Stimulated activated CD8-positive, alpha-beta memory T cell treated with anti-CD3 and anti-CD28 coated beads, Interleukin-7, amount 100 ng/mL, for 24 hours (primary cell): ENCODE measurements around the gene MAP6.

Source experiments
- DNase-seq: peaks from one replicate; pipeline ENCODE4 v3.0.0-alpha.2; 2020; ENCODE audit warnings: low read depth

The MAP6 gene

DNA sequence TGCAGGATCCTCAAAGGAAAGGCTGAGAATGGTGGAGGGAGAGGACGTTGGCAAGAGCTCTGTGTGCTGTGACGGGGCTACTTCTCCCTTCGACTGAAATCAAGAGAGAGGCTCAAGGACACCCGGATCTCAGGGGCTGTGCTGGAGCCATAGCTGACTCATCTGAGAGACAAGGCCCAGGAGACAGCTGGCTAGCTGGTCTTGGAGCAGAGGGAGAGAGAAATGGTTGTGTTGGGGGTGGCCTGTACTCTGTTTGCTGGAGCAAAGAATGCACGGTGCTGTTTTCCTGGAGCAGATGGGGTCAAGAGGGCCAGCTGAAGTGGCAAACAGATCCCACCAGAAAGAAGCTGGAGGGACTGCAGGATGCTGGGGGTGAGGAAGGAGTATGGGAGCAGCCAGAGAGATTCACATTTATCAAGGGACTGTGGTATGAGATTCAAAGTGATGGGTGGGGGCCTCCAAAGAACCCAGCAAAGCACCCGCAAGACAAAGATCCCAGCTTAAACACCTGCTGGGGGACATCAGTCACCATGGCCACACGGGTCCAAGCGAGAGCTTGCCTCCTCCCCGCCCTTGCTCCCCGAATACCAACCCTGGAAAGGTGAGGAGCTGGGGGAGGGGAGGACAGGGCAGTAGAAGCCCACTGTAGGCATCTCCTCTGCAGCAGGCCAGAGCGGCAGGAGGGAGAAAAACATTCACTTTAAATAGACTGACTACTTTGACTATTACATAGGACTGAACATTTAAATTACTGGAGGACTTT is 40.8 kb downstream of the MAP6 start:
- DNase-seq: no peak

- DNase-seq: no peak
These were observed 41.8 kb downstream of the MAP6 start for GRCh38 chr11:75626889-75627529.

- DNase-seq: no peak
These were observed 42.6 kb downstream of the MAP6 start for GRCh38 chr11:75625991-75626888.

DNA sequence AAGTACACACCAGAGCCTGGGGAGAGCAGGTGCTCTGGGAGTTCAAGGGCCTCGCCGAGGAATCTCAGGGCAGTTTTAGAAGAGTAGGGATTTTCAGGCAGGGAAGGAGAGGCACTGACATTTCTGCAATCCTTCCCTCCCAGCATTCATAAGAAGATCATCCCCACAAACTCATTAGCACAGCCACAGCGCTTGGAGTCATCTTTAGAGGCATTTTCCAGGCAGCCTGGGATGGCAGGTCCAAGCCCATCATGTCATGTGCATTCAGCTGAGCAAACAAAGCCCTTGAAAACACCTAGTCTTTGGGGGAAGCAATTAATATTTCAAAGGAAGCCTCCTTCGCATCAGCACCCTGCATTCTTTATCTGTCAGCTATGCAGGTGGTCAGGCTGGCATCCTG is 43.8 kb downstream of the MAP6 start:
- no peak for DNase-seq

DNA sequence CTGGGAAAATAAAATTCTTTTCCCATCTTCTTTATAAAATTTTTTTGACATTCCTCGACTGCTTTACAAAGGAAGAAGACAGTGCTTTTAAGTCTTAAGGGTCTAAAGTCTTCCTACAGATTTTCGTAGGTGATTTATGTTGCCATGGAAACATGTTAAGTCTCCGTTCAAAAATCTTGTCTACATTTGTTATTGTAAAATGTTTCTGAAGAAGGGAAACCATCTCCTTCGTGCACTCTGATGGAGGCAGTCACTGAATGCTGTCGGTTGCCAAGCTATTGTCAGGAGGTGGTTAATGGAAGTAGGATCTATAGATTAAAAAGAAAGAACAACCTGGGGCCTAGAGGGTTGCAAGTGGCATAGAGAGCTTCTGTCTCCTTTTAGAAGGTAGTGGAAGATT is 52.6 kb downstream of the MAP6 start:
- DNase-seq: no peak

- DNase-seq: no peak
These were observed 53.1 kb downstream of the MAP6 start for GRCh38 chr11:75615751-75616150.

GRCh38 chr11:75611823-75612222 is 57.0 kb downstream of the MAP6 start:
- DNase-seq: no peak

DNA sequence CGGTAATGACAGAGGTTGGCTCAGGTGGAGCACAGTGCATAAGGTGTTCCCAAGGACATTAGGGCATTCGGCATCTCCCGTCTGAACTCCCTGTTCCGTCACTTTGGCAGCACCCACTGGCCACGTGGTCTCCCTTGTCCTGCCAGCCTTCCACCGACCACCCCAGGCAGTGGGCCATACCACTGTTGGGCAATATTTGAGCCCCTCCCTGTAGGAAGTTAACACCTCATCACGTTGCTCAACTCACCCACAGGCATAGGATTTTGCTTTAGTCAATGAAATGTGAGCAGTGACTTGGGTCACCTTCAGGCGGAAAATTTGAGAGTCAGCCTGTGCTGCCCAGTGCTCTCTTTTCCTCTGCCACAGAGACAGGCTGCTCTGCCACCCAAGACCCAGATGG is 62.7 kb downstream of the MAP6 start:
- DNase-seq: no peak

DNA sequence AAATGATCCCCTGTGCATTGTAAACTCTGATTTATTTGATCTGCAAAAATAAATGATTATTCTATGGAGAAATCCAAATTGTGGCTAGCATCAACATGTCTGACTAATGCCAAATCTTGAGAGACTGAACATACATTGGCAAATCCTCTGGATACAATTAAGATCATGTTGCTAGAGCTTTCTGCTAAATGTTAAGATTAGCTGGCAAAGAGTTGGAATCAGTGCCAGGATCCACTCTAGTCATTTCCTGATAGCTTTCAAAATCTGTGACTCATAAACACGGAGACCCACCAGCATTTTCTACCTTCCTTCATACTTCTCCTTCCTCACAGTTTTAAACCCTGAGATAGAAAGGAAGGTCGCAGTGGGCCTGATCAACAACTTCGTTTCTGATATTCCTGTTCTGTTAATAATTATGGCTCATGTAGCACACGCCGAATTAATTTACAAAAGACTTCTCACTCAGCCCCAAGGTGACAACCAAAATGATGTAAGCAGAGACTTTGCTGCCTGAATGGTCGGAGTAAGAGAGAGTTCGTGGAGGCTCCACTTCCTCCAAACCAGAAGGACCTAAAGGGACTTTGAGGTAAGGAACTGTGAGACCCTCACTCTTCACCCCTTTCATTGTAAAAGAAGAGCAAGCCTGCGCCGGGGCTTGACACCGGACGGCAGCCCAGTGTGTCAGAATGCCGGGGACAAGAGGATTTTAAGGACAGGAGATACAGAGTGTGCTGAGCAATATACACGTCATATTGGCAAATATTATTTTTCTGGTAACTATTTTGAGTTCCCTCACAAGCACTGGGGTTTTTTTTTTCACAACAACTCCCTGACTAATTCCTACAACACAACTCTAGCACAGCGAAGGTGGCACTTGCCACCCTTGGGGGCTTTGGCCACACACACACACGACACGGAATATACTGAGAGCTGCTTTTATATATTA is 64.8 kb downstream of the MAP6 start:
- DNase-seq: no peak

DNA sequence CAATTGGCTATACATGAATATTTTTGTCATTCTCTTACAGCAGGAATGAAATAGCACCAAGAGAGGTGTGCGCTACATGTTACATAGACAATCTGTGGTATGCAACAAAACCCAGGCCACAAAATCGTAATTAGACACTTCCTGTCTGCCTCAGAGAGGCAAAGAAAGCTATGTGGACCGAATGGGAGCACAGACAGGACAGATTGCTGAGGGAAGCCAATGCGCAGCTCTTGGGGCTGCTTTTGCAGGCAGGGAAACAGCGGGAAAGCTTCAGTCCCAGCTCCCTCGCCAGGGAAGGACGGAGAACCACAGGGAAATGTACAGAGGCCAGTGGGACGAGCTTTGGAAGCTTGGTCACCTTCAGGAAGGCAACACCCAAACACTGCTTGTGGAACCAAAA is 65.9 kb downstream of the MAP6 start:
- DNase-seq: no peak

GRCh38 chr11:75601494-75601893 is 67.3 kb downstream of the MAP6 start:
- DNase-seq: no peak

GRCh38 chr11:75600356-75600755 is 68.5 kb downstream of the MAP6 start:
- no peak for DNase-seq

- DNase-seq: no peak
These were observed 69.9 kb downstream of the MAP6 start for GRCh38 chr11:75598900-75599299.

DNA sequence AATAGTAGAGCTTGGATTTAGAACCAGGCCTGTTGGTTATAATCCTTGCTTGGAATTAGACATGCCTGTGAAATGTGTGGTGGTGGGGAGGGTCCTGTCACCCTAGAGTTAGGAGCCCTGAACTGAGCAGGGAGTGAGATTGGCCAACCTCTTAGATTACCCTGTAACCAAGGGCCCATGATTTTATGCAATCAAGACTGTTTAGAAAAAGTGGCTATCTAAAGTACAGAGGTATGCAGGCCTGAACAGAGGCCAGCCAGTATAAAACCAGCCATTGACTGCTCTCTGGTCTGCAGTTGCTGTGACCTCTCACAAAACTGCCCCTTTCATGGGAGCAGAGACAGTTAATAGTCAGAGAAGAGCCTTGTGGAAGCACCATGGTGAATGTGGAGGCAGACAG is 70.6 kb downstream of the MAP6 start:
- DNase-seq: no peak

DNA sequence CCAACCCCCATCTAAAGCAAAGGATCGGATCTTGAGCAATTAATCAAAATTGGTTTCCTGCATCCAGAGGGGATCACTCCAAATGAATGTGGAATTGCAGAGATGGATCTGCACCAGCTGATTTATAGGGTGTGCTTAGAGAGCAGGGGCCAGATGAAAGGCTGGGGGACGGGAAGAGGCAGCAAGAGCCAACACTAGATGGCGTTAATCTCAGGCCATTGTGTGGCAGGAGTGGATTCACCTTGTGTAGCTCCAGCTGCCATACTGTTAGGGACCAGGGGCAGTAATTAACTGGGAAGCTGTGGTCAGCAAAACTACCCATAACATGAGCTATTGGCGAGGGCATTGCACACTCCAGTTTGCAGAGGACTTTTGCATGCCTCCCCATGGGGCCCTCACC is 71.2 kb downstream of the MAP6 start:
- DNase-seq: no peak

GRCh38 chr11:75596914-75597313 is 71.9 kb downstream of the MAP6 start:
- no peak for DNase-seq

GRCh38 chr11:75595429-75595828 is 73.4 kb downstream of the MAP6 start:
- no peak for DNase-seq

DNA sequence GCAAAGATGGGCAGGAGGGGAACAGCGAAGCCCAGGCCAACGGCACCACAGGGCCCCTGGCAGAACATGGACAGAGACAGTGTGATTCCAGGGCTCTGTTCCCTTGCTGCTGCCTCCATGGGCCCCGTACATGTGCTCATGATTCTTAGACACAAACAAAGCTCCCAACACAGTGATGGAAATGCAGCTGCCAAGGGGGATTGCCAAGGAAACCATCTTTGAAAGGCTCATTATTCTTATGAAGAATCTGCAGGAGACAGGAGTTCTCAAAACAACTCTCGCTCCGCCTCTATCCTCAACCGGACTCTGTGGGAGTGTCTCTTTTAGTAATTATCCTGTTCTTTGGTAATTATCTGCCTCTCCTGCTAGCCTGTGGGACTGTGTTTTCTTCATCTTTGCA is 74.6 kb downstream of the MAP6 start:
- no peak for DNase-seq

GRCh38 chr11:75593286-75593915 is 75.4 kb downstream of the MAP6 start:
- no peak for DNase-seq

- no peak for DNase-seq
These were observed 76.1 kb downstream of the MAP6 start for GRCh38 chr11:75592715-75593114.

DNA sequence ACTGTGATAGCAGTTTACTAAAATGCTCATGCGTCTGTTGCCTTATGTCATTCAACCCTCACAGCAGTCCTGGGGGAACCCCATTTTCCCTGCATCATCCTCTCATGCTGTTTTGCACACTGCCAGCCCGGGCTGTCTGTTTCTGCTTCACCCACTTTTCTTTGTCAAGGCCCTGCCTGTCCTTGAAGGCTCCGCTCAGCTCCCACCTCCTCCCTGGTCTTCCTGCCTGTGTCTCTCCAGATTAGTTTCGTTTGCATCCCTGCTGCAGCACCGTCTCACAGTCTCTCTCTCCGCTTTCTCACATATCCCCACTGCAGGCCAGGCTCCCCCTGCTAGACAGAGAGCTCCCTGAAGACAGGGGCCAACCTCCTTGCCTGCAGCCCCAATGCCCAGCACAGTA is 76.9 kb downstream of the MAP6 start:
- DNase-seq: no peak
